Dermis blood vessel endothelial cell (primary cell): Measurements from ENCODE around the gene ACD. TPM values are rescaled to one million over a fixed set of nuclear protein-coding genes. Genes with fewer than 3 reads are reported as not detected.
A peak's percentile ranks its signal among the peaks of the same experiment; 100 is the strongest.

Experiments
- DNase-seq: peaks from one replicate; pipeline ENCODE4 v3.0.0; 2010
- total RNA-seq: library from RNA; depleted of rRNA; stranded (reverse); fragments of >200 nt; gene quantifications from 2 replicates; pipeline ENCODE4 v1.2.3, GENCODE V29; 2014

The ACD gene
- total RNA-seq, 1 donor from 2014 or later, result 14.5 TPM

DNA sequence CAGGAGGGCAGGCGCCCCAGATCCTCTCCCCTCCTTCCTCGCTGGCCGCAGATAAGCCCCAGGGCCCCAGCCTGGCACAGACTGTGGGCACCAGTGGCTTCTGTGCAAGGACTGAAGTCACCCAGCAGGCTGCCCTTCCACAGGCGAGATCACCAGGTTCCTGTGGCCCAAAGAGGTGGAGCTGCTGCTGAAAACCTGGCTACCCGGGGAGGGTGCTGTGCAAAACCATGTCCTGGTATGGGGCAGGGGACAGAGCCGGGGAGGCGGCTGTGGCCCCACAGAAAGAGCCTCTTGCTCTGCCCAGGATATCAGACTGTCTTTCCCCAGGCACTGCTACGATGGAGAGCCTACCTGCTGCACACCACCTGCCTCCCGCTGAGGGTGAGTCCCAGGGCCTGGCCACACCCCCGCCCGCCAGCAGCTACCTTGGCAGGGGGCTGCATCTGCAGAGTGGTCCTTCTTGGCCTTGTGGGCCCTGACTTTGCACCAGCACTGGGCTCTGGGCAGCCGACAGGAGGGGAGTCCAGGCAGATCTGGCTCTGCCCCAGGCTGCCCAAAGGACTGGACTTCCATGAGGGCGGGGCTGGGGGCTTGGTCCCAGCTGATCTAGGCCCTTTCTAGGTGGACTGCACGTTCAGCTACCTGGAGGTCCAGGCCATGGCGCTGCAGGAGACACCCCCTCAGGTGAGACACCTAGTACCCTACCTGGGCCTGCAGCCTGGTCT, 14.5 kb downstream of the ACD start:
- DNase-seq, result no peak

DNA sequence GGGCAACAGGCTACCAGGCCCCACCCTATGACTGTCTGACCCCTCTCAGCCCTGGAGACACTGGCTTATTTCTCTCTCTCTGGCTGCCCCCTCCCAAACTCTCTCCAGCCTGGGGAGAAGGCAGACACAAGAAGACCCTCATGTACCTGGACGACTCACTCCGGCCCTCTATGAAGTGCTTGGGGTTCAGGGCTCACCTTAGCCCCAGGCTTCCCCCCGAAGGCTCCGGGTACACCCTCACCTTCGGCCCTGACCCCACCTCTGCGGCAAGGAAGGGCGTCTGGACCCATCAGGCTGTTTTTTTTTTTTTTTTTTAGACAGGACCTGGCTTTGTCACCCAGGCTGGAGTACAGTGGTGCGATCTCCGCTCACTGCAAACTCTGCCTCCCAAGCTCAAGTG, 16.0 kb downstream of the ACD start:
- DNase-seq, result no peak

- DNase-seq, result peak; percentile 36
Measured at GRCh38 chr16:67641779-67642708, 18.0 kb downstream of the ACD start.

GRCh38 chr16:67637625-67638024, 22.4 kb downstream of the ACD start:
- DNase-seq, result no peak

DNA sequence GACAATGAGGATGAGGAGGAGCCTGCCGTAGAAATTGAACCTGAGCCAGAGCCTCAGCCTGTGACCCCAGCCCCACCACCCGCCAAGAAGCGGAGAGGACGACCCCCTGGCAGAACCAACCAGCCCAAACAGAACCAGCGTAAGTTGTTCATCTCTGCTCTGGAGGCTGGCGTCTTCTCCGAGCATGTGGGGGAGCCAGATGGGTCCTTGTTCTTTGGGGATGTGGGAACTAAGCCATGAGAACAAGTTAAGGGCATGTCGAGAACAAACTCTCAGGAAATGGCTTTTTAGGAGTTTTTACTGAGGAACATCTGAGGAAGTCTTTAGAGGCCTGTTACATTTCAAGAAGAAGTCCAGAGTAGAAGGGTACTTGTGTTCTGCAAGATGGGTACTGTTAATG, 23.3 kb downstream of the ACD start:
- no peak for DNase-seq

DNA sequence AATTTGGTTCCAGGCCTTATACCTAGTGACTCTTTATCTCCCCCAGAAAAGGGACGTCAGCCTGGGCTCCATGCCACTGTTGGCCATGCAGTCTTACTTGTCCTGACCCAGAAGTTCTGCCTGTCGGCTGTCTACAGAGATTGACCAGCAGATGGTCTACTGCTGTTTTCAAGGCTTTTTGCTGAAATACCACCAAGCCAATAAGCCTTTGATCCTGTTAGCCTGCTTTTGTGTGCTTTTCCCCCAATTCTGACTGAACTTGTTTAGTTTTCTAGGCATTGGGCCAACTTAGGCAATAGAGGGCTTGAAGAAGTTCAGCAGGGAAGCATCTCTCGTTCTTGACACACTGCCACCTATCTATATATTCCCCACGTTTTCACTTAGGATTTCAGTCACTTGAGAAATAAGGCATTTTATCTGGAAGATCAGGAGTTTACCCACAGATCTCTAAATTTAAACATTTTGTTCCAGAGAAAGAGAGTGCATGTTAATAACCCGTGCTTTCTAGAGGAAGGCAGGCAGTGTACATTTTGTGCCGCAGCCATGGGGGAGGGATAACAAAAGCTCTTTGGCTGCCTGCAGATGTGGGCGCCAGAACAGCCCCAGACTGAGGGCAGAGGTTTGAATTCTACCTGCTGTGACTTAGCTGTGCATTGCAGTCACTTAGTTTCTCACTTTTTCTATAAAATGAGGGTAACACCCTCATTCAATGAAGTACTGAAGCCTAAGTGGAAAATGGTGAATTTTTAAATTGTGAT, 27.5 kb downstream of the ACD start:
- no peak for DNase-seq

GRCh38 chr16:67628216-67628615, 31.8 kb downstream of the ACD start:
- DNase-seq, result no peak

DNA sequence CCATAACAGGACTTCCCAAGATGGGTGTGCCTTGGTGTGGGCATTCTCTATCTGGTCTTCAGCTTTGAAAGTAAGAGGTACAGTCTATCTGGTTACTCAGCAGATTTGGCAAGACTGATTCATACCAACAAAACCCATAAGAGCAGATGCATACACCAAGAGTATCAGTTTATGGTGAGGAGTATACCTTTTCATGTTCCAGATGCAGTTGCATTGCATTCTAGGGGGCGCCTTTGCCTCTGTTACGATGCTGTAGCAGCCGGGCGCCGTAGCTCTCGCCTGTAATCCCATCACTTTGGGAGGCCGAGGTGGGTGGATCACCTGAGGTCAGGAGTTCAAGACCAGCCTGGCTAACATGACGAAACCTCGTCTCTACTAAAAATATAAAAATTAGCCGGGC, 46.3 kb downstream of the ACD start:
- DNase-seq, result no peak

GRCh38 chr16:67608364-67608763, 51.7 kb downstream of the ACD start:
- DNase-seq, result no peak

Other genes with a start within 250 kb of the ACD start
- gene ZDHHC1, start 243.8 kb downstream of the ACD start, total RNA-seq, result 3.7 and 6.3 TPM in 2 replicates
- gene HSD11B2, start 229.1 kb downstream of the ACD start, total RNA-seq, result 0.23 TPM in 1 of 2 replicates, not detected in the other
- gene ATP6V0D1, start 179.1 kb downstream of the ACD start, total RNA-seq, result 134 and 155 TPM in 2 replicates
- gene AGRP, start 176.7 kb downstream of the ACD start, total RNA-seq, result not detected in 2 replicates
- gene RIPOR1, start 131.4 kb downstream of the ACD start, total RNA-seq, result 74.9 and 149 TPM in 2 replicates
- gene CTCF, start 97.7 kb downstream of the ACD start, total RNA-seq, result 30.3 and 36.3 TPM in 2 replicates
- 0.56 and 0.85 TPM in 2 replicates for gene CARMIL2, start 15.1 kb downstream of the ACD start, total RNA-seq
- 6.3 and 7.0 TPM in 2 replicates for gene PARD6A, start 700 bp upstream of the ACD start, total RNA-seq
- 18.1 and 20.1 TPM in 2 replicates for gene ENKD1, start 6.5 kb upstream of the ACD start, total RNA-seq
- 3.7 and 3.9 TPM in 2 replicates for gene C16orf86, start 6.6 kb upstream of the ACD start, total RNA-seq
- 69.8 and 88.1 TPM in 2 replicates for gene GFOD2, start 59.1 kb upstream of the ACD start, total RNA-seq
- 8.2 and 13.5 TPM in 2 replicates for gene RANBP10, start 146.3 kb upstream of the ACD start, total RNA-seq
- 0.47 and 0.85 TPM in 2 replicates for gene TSNAXIP1, start 146.6 kb upstream of the ACD start, total RNA-seq
- gene THAP11, start 182.1 kb upstream of the ACD start, total RNA-seq, result 62.3 and 64.0 TPM in 2 replicates
- 176 and 260 TPM in 2 replicates for gene NUTF2, start 186.7 kb upstream of the ACD start, total RNA-seq
- gene CENPT, start 187.4 kb upstream of the ACD start, total RNA-seq, result 21.7 and 30.0 TPM in 2 replicates
- gene EDC4, start 212.8 kb upstream of the ACD start, total RNA-seq, result 58.2 and 85.1 TPM in 2 replicates
- gene NRN1L, start 224.6 kb upstream of the ACD start, total RNA-seq, result 0.14 and 0.51 TPM in 2 replicates
- 24.7 and 30.8 TPM in 2 replicates for gene PSKH1, start 233.0 kb upstream of the ACD start, total RNA-seq